HPDE6-E6E7 (cell line): ENCODE results near the gene LY6G5C.
"Not testable (repeated sequence)": the region's sequence is repeated elsewhere in the genome, so short reads cannot be mapped to it uniquely, and the experiment has no call there.

Source experiments
- DNase-seq: peaks from one replicate; pipeline ENCODE4 v3.0.0; 2011; ENCODE audit warnings: missing footprints; ENCODE audit errors: extremely low spot score

Gene LY6G5C

DNA sequence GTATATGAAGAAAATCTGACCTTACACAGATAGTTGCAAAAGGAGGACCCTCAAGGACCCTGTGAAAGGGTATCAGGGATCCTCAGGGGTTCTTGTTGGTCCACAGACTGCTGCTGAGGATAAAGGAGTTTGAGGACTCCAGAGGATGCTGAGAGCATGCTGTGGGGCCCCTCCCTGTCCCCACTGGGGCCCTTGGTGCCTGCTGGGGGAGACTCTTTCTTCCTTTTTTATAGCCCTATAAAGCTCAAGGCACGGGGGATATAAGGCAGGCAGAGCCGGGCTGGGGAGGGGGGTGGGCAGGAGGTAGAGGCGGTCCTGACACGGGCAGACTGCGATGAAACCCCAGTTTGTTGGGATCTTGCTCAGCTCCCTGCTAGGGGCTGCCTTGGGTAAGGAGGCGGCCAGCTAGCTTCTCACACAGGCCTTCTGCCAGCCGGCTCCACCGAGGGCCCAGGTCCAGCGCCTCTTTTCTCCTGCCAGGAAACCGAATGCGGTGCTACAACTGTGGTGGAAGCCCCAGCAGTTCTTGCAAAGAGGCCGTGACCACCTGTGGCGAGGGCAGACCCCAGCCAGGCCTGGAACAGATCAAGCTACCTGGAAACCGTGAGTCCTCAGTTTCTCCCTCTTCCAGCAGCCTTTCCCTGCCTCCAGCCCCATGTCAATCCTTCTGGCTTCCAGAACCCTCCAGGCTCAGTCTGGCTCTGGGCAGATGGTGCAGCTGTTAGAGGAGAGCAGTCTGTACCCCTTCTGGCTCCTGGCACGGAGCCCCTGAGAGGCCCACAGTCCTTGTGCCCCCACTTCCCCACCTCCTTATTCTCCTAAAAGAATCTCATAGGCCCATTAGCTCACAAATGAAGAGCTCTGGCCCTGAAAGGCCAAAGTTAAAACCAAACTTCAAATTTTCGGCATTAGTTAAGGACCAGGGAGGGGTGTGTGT, 34.4 kb upstream of the LY6G5C start, which contains the start of gene LY6G6D:
LY6G6D (plus strand) TSS at position 327 of the 937 bp plus-strand sequence; CDS start at position 335, 8 bp downstream.
- no peak for DNase-seq

DNA sequence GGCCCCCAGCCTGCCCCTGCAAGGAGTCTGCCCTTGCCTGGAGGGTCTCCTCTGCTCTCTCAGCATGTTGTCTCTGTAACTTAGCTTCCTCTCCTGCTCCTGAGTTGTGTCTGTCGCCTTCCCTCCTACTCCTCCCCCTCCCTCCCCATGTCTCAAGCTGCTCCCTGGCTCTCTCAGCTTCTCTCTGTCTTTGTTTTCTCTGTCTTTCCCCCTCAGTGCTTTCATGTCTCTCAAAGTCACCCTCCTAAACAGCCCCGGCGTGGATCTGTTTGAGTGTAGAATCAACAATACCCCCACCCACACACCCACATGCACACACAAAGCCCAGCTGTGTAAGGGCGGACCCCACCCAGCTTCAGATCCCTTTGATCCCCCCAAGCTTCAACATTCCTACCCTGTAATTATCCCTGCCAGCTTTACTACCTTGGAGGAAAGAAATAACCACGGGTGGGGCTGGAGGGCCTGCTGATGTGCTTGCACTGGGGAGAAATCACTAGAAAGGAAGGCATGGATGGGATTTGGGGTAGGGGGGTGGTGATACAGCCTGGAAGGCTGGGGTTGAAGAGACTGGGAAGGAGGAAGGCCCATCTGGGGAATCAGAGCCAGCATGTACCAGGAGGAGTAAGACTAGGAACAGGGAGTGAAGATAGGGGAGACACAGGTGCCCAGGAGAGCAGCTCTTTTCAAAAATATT, 33.3 kb upstream of the LY6G5C start:
- DNase-seq = no peak

DNA sequence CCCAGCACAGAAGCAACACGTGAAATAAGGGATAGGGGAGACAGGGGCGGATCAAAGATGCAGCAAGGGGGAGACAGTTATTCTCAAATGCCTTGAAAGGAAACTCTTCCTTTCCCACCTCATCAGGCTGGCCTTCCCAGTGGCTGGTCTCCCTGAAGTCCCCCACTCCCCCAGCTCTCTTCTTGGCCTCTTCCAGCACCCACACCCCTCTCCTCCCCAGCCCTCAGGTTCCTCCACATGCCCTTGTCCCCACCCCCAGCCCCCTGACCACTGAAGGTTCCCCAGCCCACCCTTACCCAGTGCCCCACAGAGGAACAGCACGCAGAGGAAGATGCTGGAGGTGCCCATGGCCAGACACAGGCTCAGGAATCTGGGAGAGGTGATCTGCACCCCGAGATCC, 32.6 kb upstream of the LY6G5C start:
- no peak for DNase-seq

DNA sequence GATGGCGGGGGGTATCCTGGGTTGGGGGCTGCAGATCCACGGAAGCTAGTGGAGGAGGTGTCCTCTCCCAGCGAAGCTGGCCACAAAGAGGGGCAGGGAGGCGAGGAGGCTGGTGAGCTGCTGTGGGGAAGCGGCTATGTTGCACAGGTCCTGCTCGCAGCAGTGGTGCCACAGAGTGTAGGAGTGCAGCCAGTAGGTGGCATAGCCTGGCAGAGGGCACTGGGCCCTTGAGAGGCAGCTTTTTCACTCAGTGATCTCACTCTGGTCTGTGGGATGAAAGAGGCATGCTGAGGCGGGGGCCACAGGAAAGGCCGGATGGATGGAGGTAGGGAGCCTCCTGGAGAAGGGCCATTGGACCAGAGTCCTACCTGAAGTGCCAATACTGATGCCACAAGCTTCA, 31.4 kb upstream of the LY6G5C start:
- DNase-seq = no peak

DNA sequence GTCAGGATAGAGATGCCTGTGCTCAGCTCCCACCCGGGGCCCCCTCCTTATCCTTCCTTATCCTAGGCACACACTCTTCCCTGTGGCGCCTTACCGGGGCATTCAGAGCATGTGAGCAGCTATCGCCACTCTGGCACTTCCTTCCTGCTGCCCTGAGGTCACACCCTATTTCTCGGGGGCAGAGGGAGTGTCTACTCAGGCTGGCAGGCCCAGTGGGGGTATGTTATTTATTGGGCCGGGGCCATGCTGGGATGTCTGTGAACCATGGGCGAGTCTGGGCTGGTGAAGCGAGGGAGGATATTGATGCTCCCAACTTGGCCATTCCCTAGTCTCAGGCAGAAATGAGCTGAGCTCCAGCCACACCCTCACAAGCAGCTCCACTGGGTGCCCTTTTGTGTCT, 30.4 kb upstream of the LY6G5C start:
- peak; percentile 36 for DNase-seq

GRCh38 chr6:31710523-31711219, 29.8 kb upstream of the LY6G5C start:
- DNase-seq = no peak

GRCh38 chr6:31709157-31709556, 28.3 kb upstream of the LY6G5C start:
- DNase-seq = not testable (repeated sequence)

DNA sequence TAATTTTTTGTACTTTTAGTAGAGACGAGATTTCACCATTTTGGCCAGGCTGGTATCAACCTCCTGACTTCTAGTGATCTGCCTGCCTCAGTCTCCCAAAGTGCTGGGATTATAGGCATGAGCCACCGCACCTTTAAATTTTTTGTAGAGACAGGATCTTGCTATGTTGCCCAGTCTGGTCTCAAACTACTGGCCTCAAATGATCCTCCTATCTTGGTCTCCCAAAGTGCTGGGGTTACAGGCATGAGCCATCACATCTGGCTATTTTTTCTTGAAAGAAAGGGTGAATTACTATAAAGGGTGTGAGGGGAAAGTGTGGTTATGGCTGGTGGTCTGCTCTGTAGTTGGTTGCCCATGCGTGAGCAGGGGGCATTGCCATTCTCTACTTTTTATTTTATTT, 27.4 kb upstream of the LY6G5C start:
- no peak for DNase-seq

- no peak for DNase-seq
These were observed 26.8 kb upstream of the LY6G5C start for GRCh38 chr6:31707701-31708100.

GRCh38 chr6:31706599-31706998, 25.7 kb upstream of the LY6G5C start, which contains the start of gene LY6G6F:
Gene LY6G6F, plus strand, starts transcription at chr6:31706866. Its CDS starts 41 bp downstream, at chr6:31706907.
- no peak for DNase-seq

GRCh38 chr6:31705931-31706330, 25.1 kb upstream of the LY6G5C start:
- DNase-seq = no peak

DNA sequence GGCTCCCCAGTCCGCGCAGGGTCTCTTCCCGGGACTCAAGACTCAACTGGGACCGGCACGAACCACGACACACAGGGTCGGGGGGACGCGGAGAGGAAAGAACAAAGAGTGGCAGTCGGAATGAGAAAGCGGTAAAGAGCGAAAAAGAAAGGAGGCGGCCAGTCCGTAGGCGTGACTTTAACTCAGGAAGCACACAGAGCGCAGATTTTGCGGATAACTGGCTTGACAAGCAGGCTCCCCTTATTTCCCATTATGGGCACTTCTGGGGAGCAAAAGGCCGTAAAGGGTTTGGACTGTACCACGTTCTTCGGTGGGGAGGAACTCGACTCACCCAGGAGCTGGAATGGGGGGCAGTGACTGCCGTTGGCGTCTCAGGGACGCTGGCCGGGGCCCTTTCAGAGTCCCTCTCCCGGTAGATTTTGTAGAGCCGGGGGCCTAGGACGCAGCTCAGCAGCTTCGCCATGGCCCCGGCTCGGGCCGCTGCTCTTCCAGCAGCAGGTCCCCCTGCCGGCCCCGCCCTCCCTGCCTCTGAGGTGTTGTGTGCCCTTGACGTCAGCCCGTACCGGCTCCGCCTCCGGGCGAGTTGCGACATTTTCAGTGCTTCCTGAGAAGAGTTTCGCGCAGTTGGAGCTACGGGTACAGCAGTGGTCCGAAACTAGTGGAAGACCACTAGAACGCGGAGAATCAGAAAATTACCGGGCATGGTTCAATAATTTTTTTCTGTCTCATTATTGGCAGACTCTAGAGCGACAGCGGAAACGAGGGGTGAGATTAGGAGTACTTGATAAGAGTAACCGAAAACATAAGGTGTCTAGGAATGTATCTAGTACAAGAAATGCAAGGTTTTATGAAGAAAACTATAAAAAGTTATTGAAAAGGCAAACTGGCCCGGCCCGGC, 22.2 kb upstream of the LY6G5C start, which contains the start of gene ABHD16A:
ABHD16A (minus strand) TSS at position 506 of the 898 bp plus-strand sequence; CDS start at position 463, 43 bp downstream.
- DNase-seq = peak; percentile 100

- no peak for DNase-seq
These were observed 21.5 kb upstream of the LY6G5C start for GRCh38 chr6:31702405-31702818.

GRCh38 chr6:31701666-31702404, 21.0 kb upstream of the LY6G5C start:
- no peak for DNase-seq

DNA sequence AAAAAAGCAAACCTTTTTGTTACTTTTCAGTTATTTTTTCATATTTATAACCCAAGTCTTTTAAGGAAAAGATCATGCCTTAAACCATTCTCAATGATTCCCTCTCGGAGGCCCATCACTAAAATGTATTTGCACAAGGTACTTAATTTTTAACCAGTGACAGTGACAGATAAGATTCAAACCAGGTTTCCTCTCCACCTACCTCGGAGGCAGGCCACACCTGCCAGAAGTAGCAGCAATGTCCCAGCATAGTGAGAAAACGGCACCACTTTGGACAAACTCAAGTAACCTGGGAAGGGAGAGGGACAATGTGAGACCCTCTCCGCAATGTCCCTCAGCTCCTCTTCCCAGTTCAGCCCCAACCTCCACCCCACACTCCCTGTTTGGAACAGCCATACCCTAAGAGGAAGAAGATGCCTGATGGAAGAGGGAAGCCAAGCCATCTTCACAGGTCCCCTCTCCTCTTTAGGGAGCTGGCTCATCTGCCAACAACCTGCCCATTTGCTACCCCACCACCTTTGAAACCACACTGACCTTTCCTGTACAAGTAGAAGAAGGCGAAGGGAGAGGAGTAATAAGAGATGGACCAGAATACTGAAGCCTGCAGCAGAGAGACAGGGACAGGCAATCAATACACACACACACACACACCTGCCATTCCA, 20.0 kb upstream of the LY6G5C start:
- DNase-seq = no peak

DNA sequence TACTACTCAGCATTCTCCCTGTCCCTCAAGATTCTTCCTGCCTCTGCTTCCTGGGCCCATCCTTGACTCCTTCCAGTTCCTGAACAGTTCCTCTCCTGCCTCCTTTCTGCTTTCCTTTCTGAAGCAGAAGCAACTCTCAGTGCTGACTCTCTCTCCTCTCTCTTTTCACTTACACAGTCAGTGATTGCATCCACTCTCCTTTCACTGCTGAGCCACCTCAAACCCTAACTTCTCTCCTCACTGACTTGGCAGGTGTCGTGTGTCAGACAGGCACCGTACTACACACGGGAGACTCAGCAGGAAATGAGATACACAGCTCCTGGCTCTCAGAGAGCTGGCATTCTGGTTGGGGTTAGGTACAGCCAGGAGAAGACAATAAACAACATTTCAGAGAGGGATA, 16.7 kb upstream of the LY6G5C start:
- no peak for DNase-seq

DNA sequence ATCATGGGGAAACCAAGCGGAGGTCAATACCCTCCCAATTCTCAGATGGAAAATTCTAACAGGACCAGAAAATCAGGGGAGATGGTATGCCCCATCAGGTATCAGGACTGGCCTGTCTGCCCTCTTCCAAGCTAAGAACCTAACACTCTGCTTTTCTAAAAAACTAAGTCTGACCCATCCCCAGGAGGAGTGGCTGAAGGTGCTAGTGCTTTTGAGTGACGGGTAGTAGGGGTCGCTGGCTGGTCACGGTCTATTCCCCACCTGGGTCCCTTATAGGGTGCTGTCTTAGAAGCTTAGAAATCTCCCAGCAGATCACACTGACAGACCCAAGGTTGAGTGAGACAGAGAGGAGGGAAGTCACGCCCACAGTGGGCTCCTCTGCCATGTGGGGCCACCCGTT, 12.7 kb upstream of the LY6G5C start:
- no peak for DNase-seq

DNA sequence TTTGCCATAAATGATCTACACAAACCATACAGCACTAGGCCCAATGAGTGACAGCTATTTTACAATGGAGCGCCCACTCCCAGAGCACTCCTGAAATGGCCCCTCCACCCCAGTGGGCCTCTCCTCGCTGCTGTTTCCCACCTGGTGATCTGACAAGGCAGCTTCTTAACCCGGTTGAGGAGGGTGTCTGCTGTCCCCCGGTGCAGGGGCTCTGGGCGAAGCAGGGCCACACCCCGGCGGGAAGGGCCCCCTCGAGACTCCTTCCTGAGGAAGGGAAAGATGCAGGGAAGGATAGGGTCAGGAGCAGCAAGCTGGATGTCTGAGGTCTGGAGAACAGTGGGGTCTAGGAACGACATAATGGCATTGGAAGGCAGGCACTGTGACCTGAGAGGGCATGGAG, 12.0 kb upstream of the LY6G5C start:
- DNase-seq = no peak

DNA sequence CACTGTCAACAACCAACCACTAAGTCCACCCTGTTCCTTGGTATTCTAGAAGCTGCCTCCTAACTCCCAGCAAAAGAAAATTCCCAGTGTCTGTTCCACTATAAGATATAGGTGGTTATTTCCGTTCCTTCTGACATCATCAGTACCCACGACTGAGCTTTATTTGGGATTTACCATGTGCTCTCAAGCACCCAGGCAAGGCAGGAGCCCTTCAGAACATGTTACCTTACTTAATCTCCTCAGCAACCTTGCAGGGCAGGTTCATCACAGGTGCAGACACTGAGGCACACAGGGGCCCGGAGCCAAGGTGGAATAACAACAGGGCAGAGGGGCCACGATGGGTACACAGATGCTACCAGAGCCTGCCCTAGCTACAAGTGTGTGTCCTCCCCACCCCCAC, 11.5 kb upstream of the LY6G5C start:
- no peak for DNase-seq
